ENCODE data around the gene TMEM205.
"Not testable (repeated sequence)": the region's sequence is repeated elsewhere in the genome, so short reads cannot be mapped to it uniquely, and the experiment has no call there.

TMEM205 gene

GRCh38 chr19:11346104-11346940 is at the start of gene TMEM205, which contains the start of gene CCDC159:
Gene TMEM205, minus strand, starts transcription at chr19:11346268. Its CDS starts 649 bp downstream, at chr19:11345619.
Gene CCDC159, plus strand, starts transcription at chr19:11346519. Its CDS starts 88 bp downstream, at chr19:11346607.
- DNase-seq = peak; percentile 100

- no peak for DNase-seq
Measured at GRCh38 chr19:11390933-11391680, 45.0 kb upstream of the TMEM205 start.

GRCh38 chr19:11390359-11390758 is 44.3 kb upstream of the TMEM205 start:
- DNase-seq = no peak

- DNase-seq = no peak
Measured at GRCh38 chr19:11387162-11388034, 41.3 kb upstream of the TMEM205 start.

- no peak for DNase-seq
Measured at GRCh38 chr19:11384778-11385129, 38.7 kb upstream of the TMEM205 start.

GRCh38 chr19:11383706-11384048 is 37.6 kb upstream of the TMEM205 start:
- DNase-seq = no peak

- peak in 1 of 2 experiments; percentile 30 for DNase-seq
Measured at GRCh38 chr19:11382898-11383705, 37.0 kb upstream of the TMEM205 start.

- DNase-seq = peak; percentile 99 to 100
Measured at GRCh38 chr19:11380653-11381537, 34.8 kb upstream of the TMEM205 start.

GRCh38 chr19:11379857-11380350 is 33.8 kb upstream of the TMEM205 start:
- no peak for DNase-seq

GRCh38 chr19:11379269-11379845 is 33.3 kb upstream of the TMEM205 start:
- not testable (repeated sequence) for DNase-seq

- peak; percentile 39 to 79 for DNase-seq
Measured at GRCh38 chr19:11378319-11379189, 32.5 kb upstream of the TMEM205 start.

GRCh38 chr19:11377756-11378155 is 31.7 kb upstream of the TMEM205 start:
- DNase-seq = no peak

GRCh38 chr19:11377237-11377636 is 31.2 kb upstream of the TMEM205 start:
- peak in 1 of 2 experiments; percentile 26 for DNase-seq

GRCh38 chr19:11375143-11375948 is 29.3 kb upstream of the TMEM205 start:
- DNase-seq = peak in 1 of 2 experiments; percentile 56

GRCh38 chr19:11374433-11375142 is 28.5 kb upstream of the TMEM205 start, which contains the start of gene SWSAP1:
Gene SWSAP1, plus strand, starts transcription at chr19:11374666. Its CDS starts 15 bp downstream, at chr19:11374681.
- peak; percentile 100 for DNase-seq

GRCh38 chr19:11373885-11374432 is 27.9 kb upstream of the TMEM205 start:
- peak in 1 of 2 experiments; percentile 37 for DNase-seq

GRCh38 chr19:11373166-11373884 is 27.3 kb upstream of the TMEM205 start:
- peak; percentile 73 to 86 for DNase-seq

All from NCI-H524 (cell line).